Neural cell (in vitro differentiated cells): ENCODE data around the gene SF1.

ENCODE experiments used
- EP300 ChIP-seq: fragments of 450-650 bp; conservative IDR thresholded peaks from 2 replicates; pipeline ENCODE4 v1.6.1; 2014; ENCODE audit warnings: antibody characterized with exemption, mild to moderate bottlenecking, moderate library complexity; ENCODE audit not compliant: poor library complexity, severe bottlenecking
- EZH2 ChIP-seq: fragments of 200-600, 300-800 bp; shearing (Covaris generic), sonication (generic); IDR thresholded peaks from 2 replicates; pipeline ENCODE4 v1.6.1; 2014; ENCODE audit warnings: antibody characterized with exemption, low read length, borderline replicate concordance, mild to moderate bottlenecking; ENCODE audit not compliant: insufficient read depth, poor library complexity, severe bottlenecking
- MXI1 ChIP-seq: fragments of 450-650 bp; conservative IDR thresholded peaks from 2 replicates; pipeline ENCODE4 v1.6.1; 2014; ENCODE audit warnings: antibody characterized with exemption, mild to moderate bottlenecking; ENCODE audit not compliant: poor library complexity, severe bottlenecking
- POLR2AphosphoS5 ChIP-seq: IDR thresholded peaks from 2 replicates; pipeline ENCODE4 v1.6.1; 2012
- REST ChIP-seq: IDR thresholded peaks from 2 replicates; pipeline ENCODE4 v1.6.1; 2012; ENCODE audit warnings: borderline replicate concordance
- SMC3 ChIP-seq: fragments of 450-650 bp; conservative IDR thresholded peaks from 2 replicates; pipeline ENCODE4 v1.6.1; 2014; ENCODE audit warnings: antibody characterized with exemption, mild to moderate bottlenecking, moderate library complexity; ENCODE audit not compliant: poor library complexity
- TF ChIP-seq, protein P1 (sequence below): fragments of 450-650 bp; IDR thresholded peaks from 2 replicates; pipeline ENCODE4 v1.5.1; 2014; ENCODE audit warnings: antibody characterized with exemption, mild to moderate bottlenecking, moderate library complexity; ENCODE audit not compliant: poor library complexity, severe bottlenecking

DNA sequence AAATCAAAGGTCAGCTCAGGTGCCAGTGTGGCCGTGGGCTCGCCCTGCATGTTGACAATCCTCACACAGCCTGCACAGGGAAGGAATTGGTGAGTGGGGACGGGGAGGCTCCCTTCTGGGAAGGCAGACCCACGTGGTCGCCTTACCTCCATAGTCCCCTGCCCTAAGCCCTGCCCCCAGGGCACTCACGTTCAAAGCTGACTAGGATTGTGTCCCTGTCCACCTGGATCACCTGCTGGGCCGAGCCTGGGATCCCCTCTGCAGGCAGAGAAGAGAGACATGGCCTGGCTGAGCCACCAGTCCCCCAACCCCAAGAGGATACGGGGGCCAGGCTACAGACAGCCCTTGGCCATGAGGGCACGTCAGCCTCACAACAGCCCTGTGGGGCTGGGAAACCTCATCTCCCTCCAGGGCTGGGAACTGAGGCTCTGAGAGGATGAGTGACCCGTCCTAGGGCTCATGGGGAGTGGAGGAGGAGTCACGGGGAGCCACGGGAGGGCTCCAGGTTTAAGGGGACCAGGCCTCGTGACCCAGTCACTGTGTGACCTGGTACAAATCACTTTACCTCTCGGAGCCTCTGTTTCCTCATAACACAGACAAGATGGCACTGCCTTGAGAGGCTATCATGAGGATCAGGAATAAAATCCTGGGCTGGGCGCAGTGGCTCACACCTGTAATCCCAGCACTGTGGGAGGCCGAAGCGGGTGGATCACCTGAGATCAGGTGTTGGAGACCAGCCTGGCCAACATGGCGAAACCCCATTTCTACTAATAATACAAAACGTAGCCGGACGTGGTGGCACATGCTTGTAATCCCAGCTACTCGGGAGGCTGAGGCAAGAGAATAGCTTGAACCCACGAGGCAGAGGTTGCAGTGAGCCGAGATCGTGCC is 12.1 kb upstream of the SF1 start:
- TF ChIP-seq, protein P1, sequence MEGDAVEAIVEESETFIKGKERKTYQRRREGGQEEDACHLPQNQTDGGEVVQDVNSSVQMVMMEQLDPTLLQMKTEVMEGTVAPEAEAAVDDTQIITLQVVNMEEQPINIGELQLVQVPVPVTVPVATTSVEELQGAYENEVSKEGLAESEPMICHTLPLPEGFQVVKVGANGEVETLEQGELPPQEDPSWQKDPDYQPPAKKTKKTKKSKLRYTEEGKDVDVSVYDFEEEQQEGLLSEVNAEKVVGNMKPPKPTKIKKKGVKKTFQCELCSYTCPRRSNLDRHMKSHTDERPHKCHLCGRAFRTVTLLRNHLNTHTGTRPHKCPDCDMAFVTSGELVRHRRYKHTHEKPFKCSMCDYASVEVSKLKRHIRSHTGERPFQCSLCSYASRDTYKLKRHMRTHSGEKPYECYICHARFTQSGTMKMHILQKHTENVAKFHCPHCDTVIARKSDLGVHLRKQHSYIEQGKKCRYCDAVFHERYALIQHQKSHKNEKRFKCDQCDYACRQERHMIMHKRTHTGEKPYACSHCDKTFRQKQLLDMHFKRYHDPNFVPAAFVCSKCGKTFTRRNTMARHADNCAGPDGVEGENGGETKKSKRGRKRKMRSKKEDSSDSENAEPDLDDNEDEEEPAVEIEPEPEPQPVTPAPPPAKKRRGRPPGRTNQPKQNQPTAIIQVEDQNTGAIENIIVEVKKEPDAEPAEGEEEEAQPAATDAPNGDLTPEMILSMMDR, result no peak
- TF ChIP-seq POLR2AphosphoS5 (no peak), EZH2 (no peak), REST (no peak), EP300 (no peak), MXI1 (no peak), SMC3 (no peak)
